ENCODE measurements around the gene PPIG. TPM values are rescaled to one million over a fixed set of nuclear protein-coding genes. Genes with fewer than 3 reads are reported as not detected.

Gene PPIG
- total and polyA plus RNA-seq, 2 of the 4 experiments (the other 2 are of a cell fraction): 10.4 to 16.7 TPM

DNA sequence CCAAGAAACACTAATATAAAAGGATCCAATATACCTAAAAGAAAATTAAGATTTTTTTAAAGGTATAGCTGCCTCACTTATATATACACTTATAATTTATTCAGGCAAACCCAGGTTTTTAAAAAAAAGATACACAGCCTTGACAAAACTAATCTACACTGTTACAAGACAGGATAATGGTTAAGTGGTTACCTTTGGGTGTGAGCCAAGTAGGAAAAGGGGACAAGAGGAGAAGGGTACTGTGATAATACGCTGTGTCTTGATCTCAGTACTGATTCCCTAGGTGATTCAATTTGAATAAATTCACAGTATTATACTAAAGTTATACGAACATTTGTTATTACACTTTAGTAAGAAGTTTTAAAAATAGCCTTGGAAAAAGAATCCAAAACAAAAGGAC is 44.0 kb upstream of the PPIG start:
- no TSS peak for BruUV-seq (replicated peaks)
- Histone ChIP-seq H3K14ac (replicated peaks; ENCODE audit: low read depth, low read length) (no peak overlapping the region), H3K56ac (ENCODE audit: extremely low read depth, insufficient read depth, low read length) (no peak overlapping the region), H3K4ac (ENCODE audit: low read depth, low read length) (no peak overlapping the region), H2BK15ac (ENCODE audit: low read depth, low read length) (no peak overlapping the region), H4K91ac (ENCODE audit: insufficient read depth, low read depth, low read length) (no peak overlapping the region), H2AK9ac (replicated peaks; ENCODE audit: low read depth, low read length, poor library complexity) (no peak overlapping the region), H2BK5ac (ENCODE audit: low read depth, low read length, poor library complexity, severe bottlenecking) (no peak overlapping the region), H4K20me1 (ENCODE audit: insufficient read depth, low read length) (no peaks in the 10 kb centered on the region), H2AK5ac (ENCODE audit: low read depth, low read length) (no peak overlapping the region), H2BK120ac (ENCODE audit: low read depth, low read length) (no peak overlapping the region), H3K9me3 (ENCODE audit: control insufficient read depth, insufficient read depth, low read length) (no peaks in the 10 kb centered on the region), H2BK20ac (ENCODE audit: low read depth, low read length) (no peak overlapping the region), H3K4me2 (ENCODE audit: low read depth, low read length) (no peak overlapping the region), H3K27me3 (ENCODE audit: control insufficient read depth, insufficient read depth, low read length) (no peaks in the 10 kb centered on the region), H3K4me1 (ENCODE audit: control insufficient read depth, insufficient read depth, low read length) (no peaks in the 10 kb centered on the region), H4K8ac (ENCODE audit: low read depth in 2 of 2, low read length in 2 of 2) (no peak overlapping the region), H3K9me1 (ENCODE audit: insufficient read depth, low read length) (no peaks in the 10 kb centered on the region), H3K9ac (ENCODE audit: low read depth, low read length) (no peak overlapping the region), H3K18ac (ENCODE audit: low read depth, low read length) (no peak overlapping the region), H3K4me3 (ENCODE audit: insufficient read depth, low read depth, low read length) (no peak overlapping the region), H2AFZ (replicated peaks; ENCODE audit: low read length, poor library complexity) (no peak overlapping the region), H3K27ac (ENCODE audit: insufficient read depth, low read length) (no peak overlapping the region), H3K79me1 (ENCODE audit: low read depth in 1 of 2, low read length in 2 of 2) (no peaks in the 10 kb centered on the region), H3K23ac (ENCODE audit: low read depth, low read length) (no peak overlapping the region), H4K5ac (ENCODE audit: low read depth, low read length) (no peak overlapping the region), H3K36me3 (ENCODE audit: control insufficient read depth, insufficient read depth, low read length) (0 out of 2 replicates have a peak, but pooled peaks cover 3% of the 10 kb centered on the region)
- in situ Hi-C loops (cut with MboI; ENCODE audit: low sequenced_read_pairs): no loop called here
- dilution Hi-C loops (cut with HindIII; ENCODE audit: low sequenced_read_pairs, unreplicated experiment): no loop called here
- ATAC-seq (ENCODE audit: low read depth) (no peak), DNase-seq (no peak)
- ChIA-PET POLR2A (ENCODE audit: unreplicated experiment) (no interaction called here), CTCF (interaction anchor here (1.0 kb wide), 1 partner anchor 13 kb away, joined by 3 read pairs; no protein-coding TSS in a partner anchor)
- WGBS, 2 experiments (ENCODE audit: extremely low coverage in 2 of 2, insufficient read length in 1 of 2): no CpG with 5 or more reads among the region's 2 CpGs
- intact Hi-C loops (cut with micrococcal nuclease): no loop called here
- TF ChIP-seq CEBPB (IDR thresholded peaks at IDR 0.05; ENCODE audit: low read depth, low read length) (no peak), ELK1 (IDR thresholded peaks at IDR 0.05; ENCODE audit: borderline replicate concordance, low read depth, low read length) (no peak), RCOR1 (IDR thresholded peaks at IDR 0.05; ENCODE audit: insufficient replicate concordance, low read length) (no peak), BHLHE40 (IDR thresholded peaks at IDR 0.05; ENCODE audit: low read depth, low read length) (no peak), MAZ (IDR thresholded peaks at IDR 0.05; ENCODE audit: borderline replicate concordance, low read depth, low read length) (no peak), CHD1 (IDR thresholded peaks at IDR 0.05; ENCODE audit: low read depth, low read length) (no peak), FOS (IDR thresholded peaks at IDR 0.05; ENCODE audit: low read depth, low read length) (no peak), MXI1 (IDR thresholded peaks at IDR 0.05; ENCODE audit: borderline replicate concordance, low read depth, low read length) (no peak), MAFK (IDR thresholded peaks at IDR 0.05; ENCODE audit: low read depth, low read length) (no peak), SMC3 (IDR thresholded peaks at IDR 0.05; ENCODE audit: low read depth, low read length) (no peak), NFE2L2 (IDR thresholded peaks at IDR 0.05; ENCODE audit: low read depth, low read length) (no peak), RAD21 (IDR thresholded peaks at IDR 0.05; ENCODE audit: low read length) (no peak), RFX5 (IDR thresholded peaks at IDR 0.05; ENCODE audit: low read depth, low read length) (no peak), POLR2A (IDR thresholded peaks at IDR 0.05; ENCODE audit: low read depth, low read length) (no peak), CTCF (conservative IDR thresholded peaks at IDR 0.05; ENCODE audit: low read depth, low read length) (no peak)
- TF ChIP-seq, protein P1, sequence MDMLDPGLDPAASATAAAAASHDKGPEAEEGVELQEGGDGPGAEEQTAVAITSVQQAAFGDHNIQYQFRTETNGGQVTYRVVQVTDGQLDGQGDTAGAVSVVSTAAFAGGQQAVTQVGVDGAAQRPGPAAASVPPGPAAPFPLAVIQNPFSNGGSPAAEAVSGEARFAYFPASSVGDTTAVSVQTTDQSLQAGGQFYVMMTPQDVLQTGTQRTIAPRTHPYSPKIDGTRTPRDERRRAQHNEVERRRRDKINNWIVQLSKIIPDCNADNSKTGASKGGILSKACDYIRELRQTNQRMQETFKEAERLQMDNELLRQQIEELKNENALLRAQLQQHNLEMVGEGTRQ (IDR thresholded peaks at IDR 0.05; ENCODE audit: low read depth, low read length): no peak
